NCI-H345 (cell line): ENCODE data around the gene ANKFN1.

Experiments used
- DNase-seq: peaks from one replicate; lab custom pipeline; 2025; lab: John Stamatoyannopoulos, UW

Gene ANKFN1

DNA sequence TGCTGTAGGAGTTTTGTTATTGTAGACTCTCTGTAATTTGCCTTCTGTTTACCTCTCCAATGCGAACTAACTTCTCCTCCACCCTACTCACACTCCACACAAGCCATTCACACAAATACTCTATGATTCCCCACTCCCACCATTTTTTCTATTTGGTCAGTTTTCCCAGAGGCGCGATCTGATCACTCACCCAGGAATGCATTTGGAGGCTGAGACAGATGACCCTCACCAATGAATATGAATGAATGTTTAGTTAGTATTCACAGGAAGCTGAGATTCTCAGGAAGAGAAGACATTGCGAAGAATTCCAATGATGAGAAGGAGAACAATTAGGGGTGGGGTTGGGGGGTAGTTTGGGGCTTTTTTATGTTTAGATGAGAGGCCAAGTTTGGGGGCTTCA is 10.5 kb upstream of the ANKFN1 start:
- no peak for DNase-seq

DNA sequence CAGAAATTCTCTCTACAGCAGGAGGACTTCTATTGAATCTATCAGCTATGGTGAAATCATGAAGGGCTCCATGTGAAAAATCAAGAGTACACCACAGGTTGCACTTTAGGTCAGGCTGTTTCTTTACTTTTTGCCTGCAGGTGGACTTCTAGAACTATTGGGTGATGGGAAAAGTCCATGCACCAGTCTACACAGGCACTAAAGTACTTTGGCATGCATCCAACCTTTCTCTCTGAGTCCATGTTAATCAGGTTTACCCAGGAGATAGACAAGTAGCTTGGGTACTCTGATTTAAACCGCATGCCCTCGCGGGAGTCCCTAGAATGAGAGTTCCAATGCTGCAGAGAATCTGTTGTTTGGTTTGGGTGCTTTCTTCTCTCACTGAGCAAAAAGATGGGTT is 9.1 kb upstream of the ANKFN1 start:
- DNase-seq = peak; percentile 27

DNA sequence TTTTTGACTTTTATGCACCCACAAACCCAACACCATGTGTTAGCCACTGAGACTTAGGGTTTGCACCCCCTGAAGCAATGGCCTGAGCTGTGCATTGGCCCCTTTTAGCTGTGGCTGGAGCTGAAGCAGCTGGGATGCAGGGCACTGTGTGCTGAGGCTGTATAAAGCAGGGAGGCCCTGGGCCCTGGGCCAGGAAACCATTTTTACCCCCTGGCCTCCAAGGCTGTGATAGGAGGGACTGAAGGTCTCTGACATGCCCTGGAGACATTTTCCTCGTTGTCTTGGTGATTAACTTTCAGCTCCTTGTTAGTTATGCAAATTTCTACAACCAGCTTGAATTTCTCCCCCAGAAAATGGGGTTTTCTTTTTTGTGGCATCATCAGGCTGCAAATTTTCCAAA is 6.7 kb upstream of the ANKFN1 start:
- no peak for DNase-seq

DNA sequence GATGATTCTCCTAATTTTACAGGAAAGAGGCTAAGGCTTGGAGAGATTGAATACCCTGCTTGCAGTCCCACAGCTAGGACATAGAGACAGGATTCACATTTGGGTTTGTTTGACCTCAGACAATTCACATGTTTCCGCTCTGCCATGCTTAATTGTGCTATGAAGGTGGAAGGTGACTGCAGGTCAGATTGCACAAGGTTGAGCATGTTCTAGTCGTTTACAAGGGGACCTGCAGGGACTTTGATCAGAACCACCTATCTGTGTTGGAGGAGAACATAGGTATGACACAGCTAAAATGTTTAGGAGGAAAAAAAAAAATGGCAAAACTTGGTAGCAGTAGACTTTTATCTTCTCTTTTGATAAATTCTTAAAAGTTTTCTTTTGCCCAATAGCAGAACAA is 4.9 kb upstream of the ANKFN1 start:
- no peak for DNase-seq

DNA sequence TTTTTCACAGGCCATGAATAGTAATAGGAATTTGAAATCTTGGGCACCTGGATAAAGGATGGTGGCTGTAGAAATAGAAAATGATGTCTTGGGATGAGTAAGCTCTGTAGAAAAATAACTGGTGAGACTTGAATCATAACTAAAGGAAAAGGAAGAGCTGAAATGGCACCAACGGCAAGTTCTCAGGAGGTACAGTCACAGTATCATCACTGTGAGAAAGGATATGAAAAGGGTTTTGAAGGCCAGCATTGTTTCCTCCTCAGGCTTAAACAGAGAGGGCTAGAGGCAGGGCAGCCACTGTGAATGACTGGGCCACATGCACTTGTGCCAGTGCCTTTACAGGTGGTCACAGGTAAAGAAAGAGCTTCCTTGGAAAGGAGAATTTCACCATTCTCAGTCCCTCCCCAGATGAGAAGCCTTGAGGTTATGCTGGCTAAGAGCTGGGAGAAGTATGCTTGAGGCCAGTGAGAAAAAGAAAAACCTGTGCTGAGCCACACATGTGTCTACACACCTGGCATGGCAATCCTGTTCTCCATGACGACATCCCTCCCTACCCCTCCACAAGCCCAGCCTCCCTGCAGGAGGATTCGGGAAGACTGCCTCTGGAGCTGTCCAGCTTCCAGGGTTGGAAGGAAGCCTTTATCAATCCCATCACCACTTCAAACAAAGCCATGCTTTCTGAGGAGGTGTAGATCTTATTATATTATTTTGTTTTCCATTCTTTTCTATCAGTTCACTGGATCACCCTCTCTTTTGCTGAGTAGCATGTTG is 3.8 kb upstream of the ANKFN1 start:
- no peak for DNase-seq

DNA sequence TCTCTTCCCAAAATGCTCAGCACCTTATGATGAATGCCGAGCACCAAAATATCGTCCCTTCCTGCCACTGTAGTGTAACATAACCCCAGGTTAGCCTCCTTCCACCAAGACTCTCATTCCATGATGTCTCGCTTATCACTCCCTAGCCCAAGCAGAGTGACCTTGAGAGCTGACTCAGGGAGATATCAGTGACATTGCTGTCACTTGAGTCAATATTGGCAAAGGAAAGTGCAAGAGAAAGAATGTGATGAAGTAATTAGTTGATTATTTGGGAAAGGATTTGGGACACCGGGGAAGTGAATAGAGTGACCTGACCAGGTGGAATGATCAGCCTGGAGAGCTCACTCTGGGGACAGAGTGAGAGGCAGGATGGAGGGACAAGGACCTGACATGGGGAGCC is 2.6 kb upstream of the ANKFN1 start:
- no peak for DNase-seq

DNA sequence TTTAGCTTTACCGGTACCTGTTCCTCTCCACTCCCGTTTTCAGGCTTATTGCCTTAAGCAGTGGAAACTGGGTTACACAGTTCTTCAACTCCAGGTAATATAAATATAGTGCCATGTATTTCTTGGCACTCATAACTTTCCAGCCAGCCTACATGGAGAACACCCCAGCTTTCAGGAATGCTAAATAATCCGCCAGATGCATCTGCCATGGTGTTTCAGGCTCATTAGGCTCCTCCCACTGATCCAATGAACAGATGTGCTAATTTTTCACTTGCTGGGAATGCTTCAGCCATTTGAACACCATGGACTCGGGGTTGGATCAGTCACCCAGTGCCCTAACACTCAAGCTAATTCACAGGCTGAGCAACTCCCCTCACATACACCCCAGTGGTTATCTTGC is 4.6 kb downstream of the ANKFN1 start:
- no peak for DNase-seq

DNA sequence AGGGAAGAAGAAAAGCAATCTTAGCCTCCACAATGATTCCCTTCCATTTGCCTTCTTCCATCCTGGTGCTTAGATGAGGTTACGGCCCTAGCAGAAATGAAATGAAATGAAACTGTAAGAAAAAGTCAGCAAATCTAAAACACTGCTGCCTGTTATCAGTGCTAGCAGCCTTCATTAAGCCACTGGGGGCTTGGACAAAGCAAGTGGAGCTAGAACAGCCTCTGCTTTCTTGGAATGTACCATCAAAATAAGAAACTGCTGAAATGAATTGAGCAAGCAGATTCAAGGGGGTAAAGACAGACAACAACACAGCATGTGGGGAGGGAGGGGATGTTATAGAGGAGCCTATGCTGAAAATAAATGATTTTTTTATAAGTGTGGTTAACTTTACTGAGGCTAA is 5.1 kb downstream of the ANKFN1 start:
- no peak for DNase-seq

DNA sequence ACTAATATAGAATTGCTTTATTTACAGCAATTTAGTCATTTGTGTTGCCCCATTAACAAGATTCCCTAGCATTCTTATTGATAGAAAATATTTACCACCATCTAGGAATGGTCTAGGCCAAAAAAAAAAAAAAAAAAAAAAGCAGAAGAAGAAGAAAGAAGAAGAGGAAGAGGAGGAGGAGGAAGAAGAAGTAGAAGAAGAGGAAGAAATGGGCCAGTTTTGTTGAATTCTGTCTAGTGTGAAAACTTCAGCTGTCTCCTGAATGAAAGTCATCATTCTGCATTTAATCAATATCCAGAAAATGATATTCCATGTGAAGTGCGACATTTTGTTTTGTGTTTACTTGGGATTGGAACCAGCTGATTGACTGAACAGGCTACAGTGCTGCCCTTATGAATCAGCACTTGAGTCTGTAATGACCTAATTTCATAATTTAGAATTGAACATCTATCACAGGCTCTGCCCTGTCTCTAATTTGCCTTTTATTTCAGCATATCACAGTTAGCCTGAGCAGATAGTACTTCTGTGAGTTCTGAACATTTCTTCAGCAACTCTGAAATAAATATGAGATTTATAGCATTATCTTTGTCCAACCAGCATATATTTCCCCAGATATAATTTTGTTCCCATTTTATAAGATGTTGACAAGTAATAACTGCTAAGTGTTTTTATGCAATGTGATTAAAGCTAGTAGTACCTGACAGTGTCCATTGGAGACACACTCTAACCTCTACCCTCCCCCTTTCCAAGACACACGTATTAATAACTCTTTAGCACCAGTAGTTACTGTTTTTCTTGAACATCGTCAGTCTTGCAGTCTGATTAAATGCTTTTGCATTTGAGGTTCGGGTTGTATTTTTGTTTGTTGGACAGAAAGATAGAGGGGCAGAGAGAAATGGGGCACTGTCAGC is 5.9 kb downstream of the ANKFN1 start:
- no peak for DNase-seq

DNA sequence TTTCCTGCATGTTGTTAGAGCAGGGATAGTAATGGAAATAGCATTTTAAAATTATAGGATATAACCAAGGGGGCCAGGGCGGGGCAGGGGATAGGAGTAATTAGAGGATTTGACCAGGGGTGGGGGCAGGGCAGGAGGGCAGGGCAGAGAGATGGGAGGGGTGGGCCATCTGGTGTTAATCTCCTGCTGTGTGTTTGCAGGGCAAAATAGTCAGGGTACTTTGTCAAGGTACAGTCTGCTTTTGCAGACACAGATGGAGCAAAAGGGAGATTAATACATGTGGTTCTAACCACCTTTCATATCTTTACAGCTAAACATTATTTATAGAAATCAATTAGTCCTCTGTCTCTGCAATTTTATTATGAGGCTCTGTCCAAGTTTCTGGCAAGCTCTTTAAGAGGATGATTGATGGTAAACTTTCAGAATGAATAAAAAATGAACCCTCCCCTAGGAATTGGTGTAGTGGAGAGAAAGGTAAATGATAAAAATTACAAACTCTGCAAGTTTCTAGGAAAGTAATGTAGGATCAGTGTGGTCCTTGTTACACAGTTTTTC is 6.6 kb downstream of the ANKFN1 start:
- DNase-seq = no peak

DNA sequence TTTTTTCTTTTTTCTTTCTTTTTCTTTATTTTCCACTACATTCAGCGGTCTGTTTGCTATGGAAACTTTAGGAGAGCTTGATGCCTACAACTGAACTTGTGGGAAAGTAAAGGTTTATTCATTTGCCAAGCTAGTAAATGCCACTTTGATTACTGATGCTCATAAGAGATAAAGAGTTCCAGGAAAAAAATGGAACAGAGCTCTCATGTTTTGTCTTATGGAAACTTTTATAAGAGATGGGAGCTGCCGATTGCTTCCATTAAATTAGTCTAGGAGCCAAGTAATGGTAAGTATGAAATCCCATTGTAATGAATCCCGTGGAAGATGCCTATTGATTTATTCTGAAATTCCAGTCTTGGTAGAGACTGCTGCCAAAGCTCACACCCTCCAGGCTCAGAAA is 7.1 kb downstream of the ANKFN1 start:
- DNase-seq = no peak

DNA sequence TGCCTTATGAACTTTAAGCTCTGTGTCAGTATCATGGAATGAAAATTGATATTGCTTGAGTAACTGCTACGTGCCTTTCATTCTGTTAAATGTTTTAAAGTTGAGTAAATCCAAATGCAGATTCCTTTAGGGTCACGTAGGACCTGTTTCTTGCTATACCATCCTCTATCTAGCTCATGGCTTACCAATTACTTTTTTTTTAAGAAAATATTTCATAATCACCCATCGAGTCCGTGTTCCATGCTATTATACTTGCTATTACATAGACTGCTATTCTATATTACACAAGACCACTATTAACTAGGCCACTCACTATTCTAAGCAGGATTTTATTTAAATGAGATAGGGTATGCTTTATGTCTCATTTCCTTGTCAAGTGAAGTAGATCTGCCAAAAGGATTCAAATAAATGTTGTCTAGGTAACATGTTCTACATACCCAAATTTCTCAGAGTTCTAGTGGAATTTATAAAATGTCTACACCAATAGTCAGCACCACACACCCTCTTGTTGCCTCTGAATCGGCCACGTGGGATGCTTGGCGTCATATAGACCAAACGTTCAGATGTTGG is 11.9 kb downstream of the ANKFN1 start:
- no peak for DNase-seq

DNA sequence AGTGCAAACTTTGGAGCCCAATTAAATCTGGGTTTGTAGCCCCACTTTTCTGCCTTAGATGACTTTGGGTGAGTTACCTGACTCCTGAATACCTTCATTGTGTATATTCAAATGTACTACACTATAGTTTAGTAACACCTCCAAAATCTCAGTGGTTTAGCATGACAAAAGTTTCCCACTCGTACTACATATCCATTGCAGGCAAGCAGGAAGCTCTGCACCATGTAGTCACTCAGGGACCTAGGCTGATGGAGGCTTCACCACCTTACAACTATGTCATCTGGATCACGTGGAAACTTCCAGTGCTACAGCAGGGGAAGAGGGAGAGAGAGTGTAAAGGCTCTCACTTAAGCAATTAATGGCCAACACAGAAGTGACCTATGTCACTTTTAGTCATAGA is 14.2 kb downstream of the ANKFN1 start:
- no peak for DNase-seq

DNA sequence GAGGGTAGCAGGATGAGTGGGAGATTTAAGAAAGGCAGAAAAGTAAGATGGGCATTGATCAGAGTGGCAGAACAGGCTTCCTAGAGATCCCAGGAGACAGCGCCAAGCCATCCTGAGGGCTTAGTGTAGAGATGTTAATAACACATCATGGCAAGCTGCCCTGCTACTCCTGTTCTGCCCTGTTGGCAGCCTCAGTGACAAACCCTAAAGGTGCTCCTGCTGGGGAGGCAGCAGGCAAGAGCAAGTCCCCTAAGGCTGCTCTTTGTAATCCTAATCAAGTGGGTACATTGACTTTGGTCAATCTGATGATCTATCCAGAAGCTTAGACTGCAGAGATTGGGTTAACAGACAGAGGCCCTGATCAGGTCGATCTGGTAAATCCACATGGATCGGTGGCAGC is 16.3 kb downstream of the ANKFN1 start:
- no peak for DNase-seq

DNA sequence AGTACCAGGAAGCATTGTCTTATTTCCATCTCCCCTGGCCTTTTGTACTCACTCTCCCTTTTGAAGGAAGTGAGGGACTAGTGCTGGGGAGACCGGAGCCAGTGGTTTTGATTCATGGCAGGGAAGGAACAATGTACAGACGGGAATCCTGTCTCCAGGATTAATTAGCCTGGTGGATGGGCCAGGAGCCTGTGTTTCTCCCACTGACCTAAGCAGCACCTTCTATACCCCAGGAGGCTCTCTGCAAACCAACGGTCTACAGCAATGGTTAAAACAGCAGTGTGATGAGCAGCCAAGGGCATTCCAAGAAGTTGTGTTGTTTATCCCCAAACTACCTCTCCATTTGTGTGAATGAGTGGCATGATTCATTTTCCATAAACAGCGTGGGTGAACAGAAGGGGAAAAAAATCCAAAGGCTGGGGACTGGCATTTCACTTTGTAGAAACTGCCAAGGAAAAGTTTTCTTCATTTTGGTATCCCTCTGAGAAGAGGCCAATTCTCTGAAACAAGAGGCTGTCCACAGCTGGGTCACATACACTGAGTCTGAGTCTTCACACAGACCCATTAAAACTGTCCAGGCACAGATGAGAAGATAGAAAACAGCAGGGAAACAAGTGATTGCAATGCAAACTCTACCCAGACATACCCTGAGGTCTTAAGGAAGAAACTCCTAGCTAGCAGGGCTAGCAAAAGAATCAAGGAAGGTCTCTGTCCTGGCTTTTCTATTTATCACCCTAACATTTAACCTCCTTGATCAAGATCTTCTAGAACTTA is 18.1 kb downstream of the ANKFN1 start:
- DNase-seq = no peak

DNA sequence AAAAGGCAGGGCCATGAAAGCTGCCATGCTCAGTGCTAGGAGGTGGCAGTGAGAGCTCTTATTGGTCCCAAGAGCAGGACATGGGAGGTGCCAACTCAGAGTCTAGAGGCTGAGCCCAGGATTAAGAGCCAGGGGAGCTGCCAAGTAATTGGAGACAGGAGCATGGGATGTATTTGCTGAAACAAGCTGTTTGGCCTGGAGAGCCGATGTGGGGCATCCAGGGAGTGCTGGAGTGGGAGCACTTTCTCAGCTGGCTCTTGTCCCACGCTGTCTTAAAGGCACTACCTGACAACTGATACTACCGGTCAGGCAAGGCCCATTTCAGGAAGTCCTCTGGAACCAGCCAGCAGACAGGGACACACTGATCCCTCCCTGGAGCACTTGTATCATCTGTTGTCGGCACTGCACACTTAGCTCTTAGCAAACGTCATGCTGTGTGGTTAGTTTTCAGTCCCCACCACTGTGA is 19.3 kb downstream of the ANKFN1 start:
- DNase-seq = no peak

DNA sequence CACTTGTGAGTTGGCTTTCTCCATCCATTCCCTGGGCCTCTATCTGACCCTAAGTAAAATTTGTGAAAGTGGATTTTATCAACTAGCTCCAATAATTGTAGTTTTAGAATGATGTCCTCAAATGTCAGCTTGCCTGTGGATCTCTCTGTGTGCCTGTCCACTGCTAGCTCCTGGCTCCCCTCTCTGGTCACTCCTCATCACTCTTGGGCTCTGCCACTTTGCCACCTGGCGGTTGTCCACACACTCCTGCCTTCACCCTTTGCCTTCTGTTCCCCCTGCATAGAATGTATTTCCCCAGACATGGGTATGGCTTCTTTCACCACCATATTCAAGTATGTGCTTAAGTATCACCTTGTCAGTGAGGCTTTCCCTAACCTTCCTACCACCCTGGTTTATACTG is 19.8 kb downstream of the ANKFN1 start:
- no peak for DNase-seq

DNA sequence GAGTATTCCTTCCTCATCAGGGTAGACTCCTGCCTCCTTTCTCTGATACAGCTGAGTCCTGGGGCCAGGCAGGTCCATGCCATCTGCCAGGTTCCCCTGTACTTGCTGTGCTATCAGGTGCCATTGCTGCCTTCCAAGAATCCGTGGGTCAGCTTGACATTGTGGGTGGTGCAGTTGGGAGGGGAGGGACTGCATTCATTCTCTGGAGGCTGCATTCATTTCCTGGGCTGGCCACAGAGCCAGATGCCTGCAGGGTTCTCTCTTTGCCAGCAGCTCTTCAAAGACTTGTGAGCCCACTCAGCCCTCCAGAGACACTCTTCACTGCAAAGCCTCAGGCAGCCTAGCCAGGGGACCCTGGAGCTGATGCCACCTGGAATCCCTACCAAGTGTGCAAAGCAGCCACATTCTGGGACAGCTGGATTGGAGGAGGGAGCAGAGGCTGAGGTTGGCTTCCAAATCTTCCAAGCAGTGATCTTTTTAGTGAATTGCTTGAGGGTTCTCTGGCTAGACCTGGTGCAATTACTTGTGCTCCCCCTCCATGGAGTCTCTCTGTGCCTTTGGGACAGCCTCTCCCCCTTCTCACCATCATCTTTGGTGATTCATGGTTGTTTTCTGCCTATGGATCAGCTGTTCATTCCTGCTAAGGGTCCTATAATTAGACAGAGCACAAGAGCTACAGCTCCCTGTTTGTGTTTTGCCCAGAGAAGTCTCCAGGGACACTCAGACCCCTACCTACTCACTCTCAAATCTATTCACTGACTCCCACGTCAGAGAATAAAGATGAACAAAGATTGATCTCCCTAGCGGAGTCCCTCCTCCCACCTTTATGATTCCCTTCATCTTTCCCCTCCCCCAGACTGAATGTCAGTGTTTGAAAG is 20.9 kb downstream of the ANKFN1 start:
- no peak for DNase-seq

DNA sequence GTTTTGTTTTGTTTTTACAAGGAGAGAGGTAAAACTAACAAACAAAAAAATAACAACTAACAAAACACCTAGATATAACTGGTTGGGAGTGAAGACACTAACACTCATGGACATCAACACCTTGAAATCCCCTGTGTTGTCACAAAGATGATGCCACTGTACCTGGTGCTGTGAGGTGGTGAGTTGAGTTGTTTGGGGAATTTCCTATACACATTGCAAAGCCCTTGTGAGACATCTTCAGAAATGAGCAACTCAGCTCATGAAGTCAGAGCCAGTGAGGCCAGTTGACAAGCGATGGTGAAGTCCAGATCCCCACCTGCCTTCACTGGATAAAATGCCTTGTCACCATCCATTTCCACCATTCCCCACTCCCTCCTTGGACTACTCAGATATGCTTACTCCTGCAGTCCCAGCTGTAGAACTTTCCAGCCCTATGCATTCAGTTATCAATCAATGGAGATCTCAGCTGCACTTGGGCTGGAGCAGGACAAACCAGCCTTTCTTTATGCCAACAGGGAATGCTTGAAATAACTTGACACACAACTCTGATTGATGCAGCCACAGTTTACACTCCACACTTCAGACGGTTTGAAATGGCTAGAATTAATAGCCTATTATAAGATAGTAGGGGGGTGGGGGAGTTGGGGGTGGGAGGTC is 22.2 kb downstream of the ANKFN1 start:
- no peak for DNase-seq

DNA sequence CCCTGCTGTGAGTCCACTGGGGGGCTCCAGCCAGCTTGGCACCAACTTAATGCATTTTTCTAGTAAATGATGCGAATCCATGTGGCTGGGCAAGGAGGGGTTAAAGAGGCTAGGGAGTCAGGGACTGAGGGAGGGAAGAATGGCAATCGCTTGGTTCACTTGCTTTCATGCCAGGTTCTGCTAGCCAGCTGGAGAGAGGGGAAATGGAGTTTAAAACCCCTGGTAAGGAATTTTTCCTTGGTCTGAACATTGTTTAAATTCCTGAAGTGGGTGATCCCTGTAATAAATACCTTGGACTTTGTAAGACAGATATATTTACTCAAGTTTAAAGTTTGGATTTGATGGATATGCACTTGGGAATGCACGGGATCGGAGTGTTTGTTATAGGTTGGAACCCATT is 22.8 kb downstream of the ANKFN1 start:
- no peak for DNase-seq
